ENCODE measurements around the gene HLF. TPM values are rescaled to one million over a fixed set of nuclear protein-coding genes. Genes with fewer than 3 reads are reported as not detected.

Gene HLF
- total RNA-seq, 1 donor from 2014 or later: 0.32 TPM

DNA sequence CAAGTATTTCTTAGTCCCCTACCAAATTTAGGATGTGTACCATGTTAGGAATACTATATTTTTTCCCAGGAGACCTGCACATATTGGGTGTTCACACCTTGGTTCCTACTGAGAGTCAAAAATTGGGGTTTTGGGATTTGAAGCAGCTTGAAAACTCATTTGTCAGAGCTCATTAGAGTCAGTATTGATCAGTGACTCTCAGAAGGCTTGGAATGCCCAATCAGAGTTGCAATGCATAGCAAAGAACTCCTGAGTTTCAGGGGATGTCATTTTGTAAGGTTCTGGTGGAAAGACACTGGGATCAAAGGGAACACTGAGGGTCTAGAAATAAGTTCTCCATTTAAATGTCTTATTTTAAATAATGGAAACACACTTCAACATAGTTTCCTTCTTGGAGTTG lies 5.1 kb downstream of the HLF start:
- Mint-ChIP-seq H3K27me3 (ENCODE audit: unreplicated experiment) (peaks cover 4% of the 10 kb centered on the region), H3K36me3 (ENCODE audit: unreplicated experiment) (no peaks in the 10 kb centered on the region), H3K4me1 (ENCODE audit: low read depth, unreplicated experiment) (no peaks in the 10 kb centered on the region), H3K4me3 (ENCODE audit: unreplicated experiment) (no peak overlapping the region), H3K27ac (ENCODE audit: unreplicated experiment) (no peak overlapping the region), H3K9me3 (ENCODE audit: unreplicated experiment) (no peaks in the 10 kb centered on the region)
- no peak for TF ChIP-seq CTCF (IDR thresholded peaks at IDR 0.05; ENCODE audit: partially characterized antibody, unreplicated experiment)
- no peak for DNase-seq

- Mint-ChIP-seq H3K27ac (ENCODE audit: unreplicated experiment) (no peak overlapping the region), H3K27me3 (ENCODE audit: unreplicated experiment) (peaks cover 4% of the 10 kb centered on the region), H3K36me3 (ENCODE audit: unreplicated experiment) (no peaks in the 10 kb centered on the region), H3K4me1 (ENCODE audit: low read depth, unreplicated experiment) (no peaks in the 10 kb centered on the region), H3K9me3 (ENCODE audit: unreplicated experiment) (no peaks in the 10 kb centered on the region), H3K4me3 (ENCODE audit: unreplicated experiment) (no peak overlapping the region)
- TF ChIP-seq CTCF (IDR thresholded peaks at IDR 0.05; ENCODE audit: partially characterized antibody, unreplicated experiment): no peak
- no peak for DNase-seq
These were observed 6.4 kb downstream of the HLF start for GRCh38 chr17:55271223-55271571.

DNA sequence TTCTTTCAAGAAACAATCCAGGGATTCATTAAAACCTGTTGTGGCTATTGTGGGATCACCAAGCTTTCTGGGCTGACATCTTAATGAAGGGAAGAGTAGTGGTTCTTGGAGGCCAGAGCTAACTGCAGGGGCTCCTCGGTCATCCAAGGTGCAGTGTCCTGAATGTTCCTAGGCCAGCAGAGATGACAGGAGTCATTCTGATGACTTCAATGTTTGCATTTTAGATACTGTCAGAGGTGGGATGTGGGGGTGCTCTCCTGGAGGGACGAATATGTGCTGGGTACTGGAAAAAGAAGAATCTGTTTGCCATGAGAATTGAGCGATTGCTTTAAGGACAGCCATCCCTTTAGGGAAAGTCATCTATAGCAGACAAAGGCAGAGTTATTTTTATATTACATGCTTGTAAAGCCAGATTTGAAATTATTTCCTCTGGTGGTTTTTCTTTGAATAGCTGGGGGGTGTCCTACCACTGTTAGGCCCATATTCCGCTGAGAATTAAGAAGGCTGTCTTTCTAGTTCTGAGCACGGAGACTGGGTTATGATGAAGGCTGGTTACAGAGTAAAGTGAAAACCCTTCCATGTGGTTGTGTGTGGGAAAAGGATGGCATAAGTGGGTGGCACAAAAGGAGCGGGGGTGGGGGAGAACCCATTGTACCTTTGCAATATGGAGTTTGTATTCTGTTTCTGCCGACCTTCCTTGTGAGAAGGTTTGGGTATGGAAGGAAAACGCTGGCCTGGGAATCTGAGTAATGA lies 7.4 kb downstream of the HLF start:
- no peak for DNase-seq
- no peak for TF ChIP-seq CTCF (IDR thresholded peaks at IDR 0.05; ENCODE audit: partially characterized antibody, unreplicated experiment)
- Mint-ChIP-seq H3K27ac (ENCODE audit: unreplicated experiment) (no peak overlapping the region), H3K4me1 (ENCODE audit: low read depth, unreplicated experiment) (no peaks in the 10 kb centered on the region), H3K36me3 (ENCODE audit: unreplicated experiment) (no peaks in the 10 kb centered on the region), H3K4me3 (ENCODE audit: unreplicated experiment) (no peak overlapping the region), H3K27me3 (ENCODE audit: unreplicated experiment) (no peaks in the 10 kb centered on the region), H3K9me3 (ENCODE audit: unreplicated experiment) (no peaks in the 10 kb centered on the region)

DNA sequence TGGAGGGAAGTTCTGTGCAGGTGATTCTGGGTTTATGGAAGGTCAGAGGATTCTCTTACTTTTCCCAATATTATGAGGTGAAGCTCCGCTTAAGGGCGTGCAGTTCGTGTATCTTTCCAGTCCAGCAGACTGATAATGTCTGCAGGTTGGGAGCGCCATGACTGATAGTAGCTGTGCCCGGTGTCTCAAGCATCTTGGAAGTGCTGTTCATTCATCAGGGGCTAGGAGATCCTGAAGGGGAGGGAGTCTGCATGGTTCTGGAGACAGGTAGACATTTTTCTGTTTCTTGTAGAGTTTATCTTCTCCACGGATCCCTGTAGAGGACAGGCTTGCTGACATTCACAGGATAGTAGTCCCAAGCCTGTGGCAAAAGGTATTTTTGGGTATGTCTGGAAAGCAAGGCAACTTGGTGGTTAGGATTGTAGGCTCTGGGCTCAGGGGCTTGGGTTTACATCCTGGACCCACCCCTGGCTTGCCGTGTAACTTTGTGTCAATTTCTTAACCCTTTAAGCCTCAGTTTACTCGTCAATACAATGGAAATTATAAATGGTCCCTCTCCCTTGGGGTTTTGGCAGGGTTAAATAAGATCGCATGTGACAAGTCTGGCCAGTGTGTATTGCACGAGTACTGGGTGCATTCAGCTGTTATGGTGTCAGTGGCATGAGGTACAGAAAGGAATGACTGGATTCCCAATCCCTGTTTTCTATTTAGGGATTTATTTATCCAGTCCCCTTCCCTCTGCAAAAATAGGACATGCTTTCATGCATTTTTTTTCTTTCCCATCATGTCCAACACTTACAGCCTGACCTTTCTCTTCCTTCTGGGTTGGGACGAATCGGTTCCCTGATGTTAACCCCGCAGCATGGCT lies 8.2 kb downstream of the HLF start:
- no peaks in the 10 kb centered on the region for H3K9me3 Mint-ChIP-seq (ENCODE audit: unreplicated experiment)
- no peak for DNase-seq
- no peaks in the 10 kb centered on the region for H3K4me1 Mint-ChIP-seq (ENCODE audit: low read depth, unreplicated experiment)
- H3K4me3 Mint-ChIP-seq (ENCODE audit: unreplicated experiment): no peak overlapping the region
- no peaks in the 10 kb centered on the region for H3K27me3 Mint-ChIP-seq (ENCODE audit: unreplicated experiment)
- H3K27ac Mint-ChIP-seq (ENCODE audit: unreplicated experiment): no peak overlapping the region
- no peaks in the 10 kb centered on the region for H3K36me3 Mint-ChIP-seq (ENCODE audit: unreplicated experiment)
- no peak for TF ChIP-seq CTCF (IDR thresholded peaks at IDR 0.05; ENCODE audit: partially characterized antibody, unreplicated experiment)

Data from glutamatergic neuron (in vitro differentiated cells).